Right atrium auricular region (tissue), 2 donors: ENCODE results near the gene KIAA2012. TPM values are rescaled to one million over a fixed set of nuclear protein-coding genes. Genes with fewer than 3 reads are reported as not detected.
A peak's percentile ranks its signal among the peaks of the same experiment; 100 is the strongest.

Experiments
- DNase-seq: peaks from one replicate; pipeline ENCODE4 v3.0.0-alpha.2; 2019; ENCODE audit warnings: low spot score
- H3K27ac ChIP-seq, 2 donors: fragments of 200-600 bp; sonication (generic); 1 replicate in 1 of 2; 2 replicates in 1 of 2; pipeline ENCODE4 v1.5.1; 2016 to 2019
- H3K27me3 ChIP-seq, 2 donors: fragments of 200-600 bp; sonication (generic); one replicate each; pipeline versions ENCODE4 v1.5.1 to v1.6.0; 2017 to 2019
- H3K36me3 ChIP-seq: fragments of 200-600 bp; sonication (generic); one replicate; pipeline ENCODE4 v1.5.1; 2016
- H3K4me1 ChIP-seq, 2 donors: fragments of 200-600 bp; sonication (generic); one replicate each; pipeline versions ENCODE4 v1.5.1 to v1.6.0; 2017 to 2019
- H3K4me3 ChIP-seq, 2 donors: fragments of 200-600 bp; sonication (generic); 1 replicate in 1 of 2; 2 replicates in 1 of 2; pipeline ENCODE4 v1.5.1; 2017 to 2019; ENCODE audit warnings: mild to moderate bottlenecking in 1 of 2, moderate library complexity in 1 of 2
- H3K9me3 ChIP-seq, 2 donors: fragments of 200-600 bp; sonication (generic); one replicate each; pipeline ENCODE4 v1.5.1; 2019
- CTCF ChIP-seq, 2 donors: fragments of 200-600 bp; sonication (generic); IDR thresholded peaks; one replicate each; pipeline ENCODE4 v1.5.1; 2019; ENCODE audit warnings: antibody characterized with exemption in 2 of 2
- total RNA-seq, 2 donors: library from RNA; depleted of rRNA; stranded (reverse); fragments of >200 nt; gene quantifications; one replicate each; pipeline ENCODE4 v1.1.0, GENCODE V29; 2016

KIAA2012 gene
- total RNA-seq, 2 donors from 2014 or later, result not detected

- no peaks in the 10 kb centered on the region for H3K36me3 ChIP-seq
- no peaks in the 10 kb centered on the region for H3K27me3 ChIP-seq
- no peak for DNase-seq
- H3K4me3 ChIP-seq, result no peak overlapping the region
- TF ChIP-seq CTCF (IDR thresholded peaks at IDR 0.05), result no peak
- no peaks in the 10 kb centered on the region for H3K9me3 ChIP-seq
- peaks cover 0 to 19% of the 10 kb centered on the region in 2 donors for H3K4me1 ChIP-seq
- H3K27ac ChIP-seq, result no peak overlapping the region
Observed at GRCh38 chr2:202046572-202046971, 26.5 kb upstream of the KIAA2012 start.

DNA sequence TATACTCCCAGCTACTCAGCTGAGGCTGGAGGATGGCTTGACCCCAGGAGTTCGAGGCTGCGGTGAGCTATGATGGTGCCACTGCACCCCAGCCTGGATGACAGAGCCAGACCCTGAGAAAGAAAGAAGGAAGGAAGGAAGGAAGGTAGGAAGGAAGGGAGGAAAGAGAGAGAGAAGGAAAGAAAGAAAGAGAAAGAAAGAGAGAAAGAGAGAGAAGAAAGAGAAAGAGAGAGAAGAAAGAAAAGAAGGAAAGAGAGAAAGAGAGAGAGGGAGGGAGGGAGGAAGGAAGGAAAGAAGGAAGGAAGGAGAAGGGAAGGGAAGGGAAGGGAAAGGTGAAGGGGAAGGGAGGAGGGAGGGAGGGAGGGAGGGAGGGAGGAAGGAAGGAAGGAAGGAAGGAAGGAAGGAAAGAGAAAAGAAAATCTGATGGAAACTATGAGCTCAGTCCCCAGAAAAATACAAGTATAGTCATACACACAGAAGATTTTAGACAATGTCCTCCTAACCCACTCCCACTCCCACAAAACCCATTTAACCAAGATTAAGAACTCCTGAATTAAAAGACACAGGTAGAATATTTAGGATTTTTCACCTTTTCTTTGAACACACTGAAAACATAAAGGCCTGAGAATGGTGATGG is 23.8 kb upstream of the KIAA2012 start:
- Histone ChIP-seq H3K4me1 (peaks cover 0 to 27% of the 10 kb centered on the region in 2 donors), H3K4me3 (no peak overlapping the region), H3K36me3 (no peaks in the 10 kb centered on the region), H3K9me3 (no peaks in the 10 kb centered on the region), H3K27me3 (no peaks in the 10 kb centered on the region), H3K27ac (no peak overlapping the region)
- no peak for TF ChIP-seq CTCF (IDR thresholded peaks at IDR 0.05)
- no peak for DNase-seq

- Histone ChIP-seq H3K4me1 (peaks cover 0 to 25% of the 10 kb centered on the region in 2 donors), H3K4me3 (no peak overlapping the region), H3K36me3 (no peaks in the 10 kb centered on the region), H3K9me3 (no peaks in the 10 kb centered on the region), H3K27me3 (no peaks in the 10 kb centered on the region), H3K27ac (no peak overlapping the region)
- TF ChIP-seq CTCF (IDR thresholded peaks at IDR 0.05), result no peak
- no peak for DNase-seq
Observed at GRCh38 chr2:202049840-202050239, 23.2 kb upstream of the KIAA2012 start.

DNA sequence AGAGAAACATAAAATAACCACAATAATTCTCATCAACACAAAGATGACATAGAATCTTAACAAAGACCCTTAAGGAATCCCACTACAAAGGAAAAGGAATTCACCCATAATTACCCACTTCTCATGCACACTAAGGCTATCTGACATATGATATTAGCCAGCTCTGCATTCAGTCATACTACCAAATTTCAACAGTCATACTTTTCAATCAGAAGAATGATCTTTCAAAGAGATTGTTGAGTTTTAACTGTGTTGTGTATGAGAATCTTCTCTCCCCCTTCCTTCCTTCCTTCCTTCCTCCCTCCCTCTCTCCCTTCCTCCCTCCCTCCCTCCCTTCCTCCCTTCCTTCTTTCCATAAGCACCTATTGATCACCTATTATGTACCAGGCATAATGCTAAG is 22.4 kb upstream of the KIAA2012 start:
- no peaks in the 10 kb centered on the region for H3K9me3 ChIP-seq
- no peak for DNase-seq
- H3K4me3 ChIP-seq, result no peak overlapping the region
- no peak overlapping the region for H3K27ac ChIP-seq
- H3K36me3 ChIP-seq, result no peaks in the 10 kb centered on the region
- TF ChIP-seq CTCF (IDR thresholded peaks at IDR 0.05), result no peak
- H3K27me3 ChIP-seq, result no peaks in the 10 kb centered on the region
- peaks cover 0 to 20% of the 10 kb centered on the region in 2 donors for H3K4me1 ChIP-seq

- no peak overlapping the region for H3K27ac ChIP-seq
- peaks cover 0 to 20% of the 10 kb centered on the region in 2 donors for H3K4me1 ChIP-seq
- no peaks in the 10 kb centered on the region for H3K27me3 ChIP-seq
- H3K36me3 ChIP-seq, result no peaks in the 10 kb centered on the region
- H3K4me3 ChIP-seq, result peak overlapping the region in 1 of 2 donors; percentile 8
- DNase-seq, result no peak
- no peaks in the 10 kb centered on the region for H3K9me3 ChIP-seq
- TF ChIP-seq CTCF (IDR thresholded peaks at IDR 0.05), result no peak
Observed at GRCh38 chr2:202051499-202052161, 21.4 kb upstream of the KIAA2012 start.
